Measurements from ENCODE around the gene NFATC1.

NFATC1 gene

GRCh38 chr18:79531926-79532312, 136.2 kb downstream of the NFATC1 start:
- H3K36me3 ChIP-seq (ENCODE audit: control insufficient read depth, insufficient read depth, low read length), result no peaks in the 10 kb centered on the region
- H3K4me3 ChIP-seq (ENCODE audit: low read depth, low read length), result no peak overlapping the region
- H3K27me3 ChIP-seq (ENCODE audit: control insufficient read depth, insufficient read depth, low read length), result no peaks in the 10 kb centered on the region
- no peaks in the 10 kb centered on the region for H3K4me1 ChIP-seq (ENCODE audit: control insufficient read depth, insufficient read depth, low read length)
- H3K27ac ChIP-seq (ENCODE audit: low read depth, low read length), result no peak overlapping the region
- no peaks in the 10 kb centered on the region for H3K9me3 ChIP-seq (ENCODE audit: control insufficient read depth, insufficient read depth, low read length)
- no peak overlapping the region for H3K9ac ChIP-seq (ENCODE audit: low read depth, low read length)

- Histone ChIP-seq H3K36me3 (ENCODE audit: control insufficient read depth, insufficient read depth, low read length) (no peaks in the 10 kb centered on the region), H3K4me3 (ENCODE audit: low read depth, low read length) (no peak overlapping the region), H3K9ac (ENCODE audit: low read depth, low read length) (no peak overlapping the region), H3K27ac (ENCODE audit: low read depth, low read length) (no peak overlapping the region), H3K27me3 (ENCODE audit: control insufficient read depth, insufficient read depth, low read length) (no peaks in the 10 kb centered on the region), H3K4me1 (ENCODE audit: control insufficient read depth, insufficient read depth, low read length) (no peaks in the 10 kb centered on the region), H3K9me3 (ENCODE audit: control insufficient read depth, insufficient read depth, low read length) (0 out of 2 replicates have a peak, but pooled peaks cover 1% of the 10 kb centered on the region)
These were observed 136.7 kb downstream of the NFATC1 start for GRCh38 chr18:79532313-79533007.

- Histone ChIP-seq H3K4me3 (ENCODE audit: low read depth, low read length) (no peak overlapping the region), H3K4me1 (ENCODE audit: control insufficient read depth, insufficient read depth, low read length) (no peaks in the 10 kb centered on the region), H3K27me3 (ENCODE audit: control insufficient read depth, insufficient read depth, low read length) (no peaks in the 10 kb centered on the region), H3K9me3 (ENCODE audit: control insufficient read depth, insufficient read depth, low read length) (peaks cover 8% of the 10 kb centered on the region), H3K27ac (ENCODE audit: low read depth, low read length) (no peak overlapping the region), H3K9ac (ENCODE audit: low read depth, low read length) (no peak overlapping the region), H3K36me3 (ENCODE audit: control insufficient read depth, insufficient read depth, low read length) (no peaks in the 10 kb centered on the region)
These were observed 137.4 kb downstream of the NFATC1 start for GRCh38 chr18:79533146-79533545.

GRCh38 chr18:79533591-79533990, 137.9 kb downstream of the NFATC1 start:
- no peaks in the 10 kb centered on the region for H3K27me3 ChIP-seq (ENCODE audit: control insufficient read depth, insufficient read depth, low read length)
- H3K9ac ChIP-seq (ENCODE audit: low read depth, low read length), result no peak overlapping the region
- no peaks in the 10 kb centered on the region for H3K36me3 ChIP-seq (ENCODE audit: control insufficient read depth, insufficient read depth, low read length)
- peaks cover 9% of the 10 kb centered on the region for H3K9me3 ChIP-seq (ENCODE audit: control insufficient read depth, insufficient read depth, low read length)
- no peaks in the 10 kb centered on the region for H3K4me1 ChIP-seq (ENCODE audit: control insufficient read depth, insufficient read depth, low read length)
- H3K4me3 ChIP-seq (ENCODE audit: low read depth, low read length), result no peak overlapping the region
- H3K27ac ChIP-seq (ENCODE audit: low read depth, low read length), result no peak overlapping the region

GRCh38 chr18:79534356-79534755, 138.6 kb downstream of the NFATC1 start:
- Histone ChIP-seq H3K27me3 (ENCODE audit: control insufficient read depth, insufficient read depth, low read length) (no peaks in the 10 kb centered on the region), H3K9ac (ENCODE audit: low read depth, low read length) (no peak overlapping the region), H3K9me3 (ENCODE audit: control insufficient read depth, insufficient read depth, low read length) (peaks cover 9% of the 10 kb centered on the region), H3K27ac (ENCODE audit: low read depth, low read length) (no peak overlapping the region), H3K4me3 (ENCODE audit: low read depth, low read length) (no peak overlapping the region), H3K4me1 (ENCODE audit: control insufficient read depth, insufficient read depth, low read length) (no peaks in the 10 kb centered on the region), H3K36me3 (ENCODE audit: control insufficient read depth, insufficient read depth, low read length) (no peaks in the 10 kb centered on the region)

GRCh38 chr18:79537758-79538157, 142.0 kb downstream of the NFATC1 start:
- Histone ChIP-seq H3K36me3 (ENCODE audit: control insufficient read depth, insufficient read depth, low read length) (no peaks in the 10 kb centered on the region), H3K9ac (ENCODE audit: low read depth, low read length) (no peak overlapping the region), H3K4me3 (ENCODE audit: low read depth, low read length) (no peak overlapping the region), H3K27me3 (ENCODE audit: control insufficient read depth, insufficient read depth, low read length) (no peaks in the 10 kb centered on the region), H3K27ac (ENCODE audit: low read depth, low read length) (no peak overlapping the region), H3K4me1 (ENCODE audit: control insufficient read depth, insufficient read depth, low read length) (no peaks in the 10 kb centered on the region), H3K9me3 (ENCODE audit: control insufficient read depth, insufficient read depth, low read length) (peaks cover 9% of the 10 kb centered on the region)

GRCh38 chr18:79538635-79539034, 142.9 kb downstream of the NFATC1 start:
- no peak overlapping the region for H3K9ac ChIP-seq (ENCODE audit: low read depth, low read length)
- H3K27me3 ChIP-seq (ENCODE audit: control insufficient read depth, insufficient read depth, low read length), result no peaks in the 10 kb centered on the region
- H3K9me3 ChIP-seq (ENCODE audit: control insufficient read depth, insufficient read depth, low read length), result peaks cover 9% of the 10 kb centered on the region

GRCh38 chr18:79540161-79540903, 144.6 kb downstream of the NFATC1 start:
- Histone ChIP-seq H3K9ac (ENCODE audit: low read depth, low read length) (no peak overlapping the region), H3K4me1 (ENCODE audit: control insufficient read depth, insufficient read depth, low read length) (no peaks in the 10 kb centered on the region), H3K9me3 (ENCODE audit: control insufficient read depth, insufficient read depth, low read length) (peaks cover 9% of the 10 kb centered on the region), H3K27me3 (ENCODE audit: control insufficient read depth, insufficient read depth, low read length) (no peaks in the 10 kb centered on the region), H3K4me3 (ENCODE audit: low read depth, low read length) (no peak overlapping the region), H3K36me3 (ENCODE audit: control insufficient read depth, insufficient read depth, low read length) (no peaks in the 10 kb centered on the region), H3K27ac (ENCODE audit: low read depth, low read length) (no peak overlapping the region)

More at GRCh38 chr18:79538635-79539034, 142.9 kb downstream of the NFATC1 start:
- Histone ChIP-seq H3K27ac (ENCODE audit: low read depth, low read length) (no peak overlapping the region), H3K36me3 (ENCODE audit: control insufficient read depth, insufficient read depth, low read length) (no peaks in the 10 kb centered on the region), H3K4me1 (ENCODE audit: control insufficient read depth, insufficient read depth, low read length) (no peaks in the 10 kb centered on the region), H3K4me3 (ENCODE audit: low read depth, low read length) (no peak overlapping the region)

GRCh38 chr18:79540904-79541282, 145.2 kb downstream of the NFATC1 start:
- Histone ChIP-seq H3K27ac (ENCODE audit: low read depth, low read length) (no peak overlapping the region), H3K9me3 (ENCODE audit: control insufficient read depth, insufficient read depth, low read length) (peaks cover 9% of the 10 kb centered on the region), H3K36me3 (ENCODE audit: control insufficient read depth, insufficient read depth, low read length) (no peaks in the 10 kb centered on the region), H3K27me3 (ENCODE audit: control insufficient read depth, insufficient read depth, low read length) (no peaks in the 10 kb centered on the region), H3K4me1 (ENCODE audit: control insufficient read depth, insufficient read depth, low read length) (no peaks in the 10 kb centered on the region), H3K4me3 (ENCODE audit: low read depth, low read length) (no peak overlapping the region), H3K9ac (ENCODE audit: low read depth, low read length) (no peak overlapping the region)

GRCh38 chr18:79542213-79542612, 146.5 kb downstream of the NFATC1 start:
- Histone ChIP-seq H3K27me3 (ENCODE audit: control insufficient read depth, insufficient read depth, low read length) (no peaks in the 10 kb centered on the region), H3K4me1 (ENCODE audit: control insufficient read depth, insufficient read depth, low read length) (no peaks in the 10 kb centered on the region), H3K9ac (ENCODE audit: low read depth, low read length) (no peak overlapping the region), H3K4me3 (ENCODE audit: low read depth, low read length) (no peak overlapping the region), H3K27ac (ENCODE audit: low read depth, low read length) (no peak overlapping the region), H3K9me3 (ENCODE audit: control insufficient read depth, insufficient read depth, low read length) (peaks cover 9% of the 10 kb centered on the region), H3K36me3 (ENCODE audit: control insufficient read depth, insufficient read depth, low read length) (no peaks in the 10 kb centered on the region)

All from HUES48 (cell line).